ENCODE measurements around the gene CAMK4.
"Not testable (repeated sequence)": the region's sequence is repeated elsewhere in the genome, so short reads cannot be mapped to it uniquely, and the experiment has no call there.

CAMK4 gene

GRCh38 chr5:111229871-111230810 lies 6.0 kb downstream of the CAMK4 start:
- FAIRE-seq: no peak

DNA sequence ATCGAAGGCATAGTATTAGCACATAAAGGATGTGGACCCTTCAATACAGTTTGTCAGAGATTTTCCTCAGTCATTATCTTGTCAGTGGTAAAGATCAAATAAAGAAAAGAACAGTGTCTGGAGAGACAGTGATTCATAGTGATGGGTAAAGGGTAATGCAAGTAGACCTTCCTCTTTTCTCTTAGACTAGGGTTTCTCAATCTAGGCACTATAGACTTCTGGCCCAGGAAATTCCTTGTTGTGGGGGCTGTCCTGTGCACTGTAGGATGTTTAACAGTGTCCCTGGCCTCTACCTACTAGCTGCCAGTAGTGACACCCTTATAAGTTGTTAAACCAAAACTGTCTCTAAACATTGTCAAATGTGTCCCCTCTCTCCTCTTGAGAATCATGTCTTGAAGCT lies 6.9 kb downstream of the CAMK4 start:
- FAIRE-seq: no peak

GRCh38 chr5:111232311-111233051 lies 8.3 kb downstream of the CAMK4 start:
- no peak for FAIRE-seq

DNA sequence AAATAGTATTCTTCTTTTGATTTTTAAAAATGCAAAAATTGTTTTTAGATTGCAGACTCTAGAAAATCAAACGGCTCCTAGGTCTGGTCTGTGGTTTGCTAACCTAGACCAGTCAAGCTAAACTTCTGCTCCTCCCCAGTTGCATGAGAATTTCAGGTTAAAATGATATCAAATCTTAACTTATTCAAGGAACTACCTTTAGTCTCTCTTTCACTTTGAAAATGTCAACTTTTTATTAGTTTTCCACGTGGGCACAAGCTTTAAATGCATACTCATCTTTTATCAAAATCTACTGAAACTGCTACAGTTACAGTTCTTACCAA lies 8.8 kb downstream of the CAMK4 start:
- FAIRE-seq: no peak

DNA sequence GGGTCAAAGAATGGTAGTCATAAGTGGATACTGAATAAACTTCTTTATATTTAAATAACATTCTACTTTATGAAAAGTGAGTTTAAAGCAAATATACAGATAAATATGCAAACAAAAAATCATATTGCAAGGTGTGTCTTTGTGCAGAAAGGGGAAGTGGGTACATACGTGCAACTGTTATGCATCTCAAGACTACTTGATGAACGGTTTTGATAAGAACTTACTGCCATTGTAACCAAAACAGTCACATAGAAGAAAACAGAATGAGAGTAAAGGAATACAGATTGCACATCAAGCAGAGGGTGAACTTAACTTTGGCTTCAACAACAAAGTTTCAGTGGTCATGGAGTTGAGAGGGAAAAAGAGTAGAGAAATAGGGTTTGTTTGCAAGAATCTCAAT lies 9.9 kb downstream of the CAMK4 start:
- no peak for FAIRE-seq

GRCh38 chr5:111235635-111236034 lies 11.5 kb downstream of the CAMK4 start:
- FAIRE-seq: no peak

DNA sequence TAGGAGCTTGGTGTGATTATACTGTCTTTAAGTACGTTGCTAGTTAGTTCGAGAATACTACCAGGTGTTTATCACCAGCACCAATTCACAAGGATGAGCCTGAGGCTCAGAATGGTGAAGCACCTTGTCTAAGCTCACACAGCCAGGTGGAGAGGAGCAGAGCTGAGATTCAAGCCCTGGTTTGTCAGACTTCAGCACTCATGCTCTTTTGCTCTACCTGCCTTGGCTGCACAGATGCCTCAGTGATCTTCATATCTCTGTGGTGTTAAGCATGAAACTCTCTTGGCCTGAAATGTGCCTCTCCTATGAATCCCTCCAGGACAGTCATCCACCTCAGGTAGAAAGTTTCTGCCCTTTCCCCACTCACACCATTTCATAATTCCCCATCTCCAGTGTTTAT lies 12.2 kb downstream of the CAMK4 start:
- FAIRE-seq: no peak

DNA sequence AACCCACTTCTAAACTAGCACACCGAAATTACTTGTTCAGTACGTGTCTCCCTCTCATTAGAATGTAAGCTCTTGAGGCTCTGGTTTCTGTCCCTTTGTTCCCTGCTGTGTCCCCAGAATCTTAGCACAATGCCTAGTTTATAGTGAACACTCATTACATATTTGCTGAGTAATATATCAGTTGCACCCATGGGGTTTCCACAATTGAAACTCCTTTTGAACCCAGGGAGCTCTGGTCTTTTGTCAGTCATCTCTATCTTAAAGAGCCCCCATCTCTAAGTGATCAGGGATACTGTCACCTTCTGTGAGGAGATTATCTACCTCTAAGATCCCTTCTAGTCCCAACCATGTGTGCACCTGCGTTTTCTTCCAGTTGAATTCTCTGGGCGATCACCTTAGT lies 12.8 kb downstream of the CAMK4 start:
- no peak for FAIRE-seq

DNA sequence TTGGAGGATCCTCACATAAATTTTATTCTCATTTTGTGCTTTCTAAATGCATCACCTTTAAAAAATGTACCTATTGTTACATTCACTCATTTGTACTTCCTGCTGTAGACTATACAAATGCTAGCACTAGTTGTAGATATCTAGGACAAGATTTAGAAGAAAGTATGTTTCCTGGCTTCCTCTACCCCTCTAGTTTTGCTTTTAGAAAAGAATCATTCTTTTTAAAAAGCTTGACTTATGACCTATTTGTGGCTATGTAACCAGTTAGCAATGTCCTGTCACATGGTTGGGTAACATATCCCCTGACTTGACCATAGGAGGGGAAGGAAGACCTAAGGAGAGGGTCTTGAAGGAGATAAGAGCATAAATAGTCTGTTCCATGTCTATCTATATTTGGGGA lies 13.3 kb downstream of the CAMK4 start:
- FAIRE-seq: no peak

- FAIRE-seq: no peak
Observed at GRCh38 chr5:111238431-111239225, 14.4 kb downstream of the CAMK4 start.

DNA sequence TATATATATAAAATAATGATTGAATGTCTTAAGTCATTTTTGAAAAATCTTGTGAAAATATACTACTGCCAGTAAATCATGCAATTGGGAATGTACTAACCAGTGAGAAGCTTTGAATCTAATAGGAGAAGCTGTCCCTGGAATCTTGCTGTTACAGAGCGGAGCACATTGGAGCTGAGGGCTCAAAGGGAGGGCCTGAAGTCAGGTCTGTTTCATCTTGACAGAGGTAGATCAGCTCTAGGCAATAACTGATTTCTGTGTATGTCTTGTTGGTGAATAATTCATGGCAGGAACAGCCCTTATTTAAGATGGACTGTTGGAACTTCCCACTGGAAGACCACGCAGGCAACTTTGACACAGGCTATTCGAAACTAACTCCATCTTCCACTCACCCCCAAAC lies 17.5 kb downstream of the CAMK4 start:
- no peak for FAIRE-seq

DNA sequence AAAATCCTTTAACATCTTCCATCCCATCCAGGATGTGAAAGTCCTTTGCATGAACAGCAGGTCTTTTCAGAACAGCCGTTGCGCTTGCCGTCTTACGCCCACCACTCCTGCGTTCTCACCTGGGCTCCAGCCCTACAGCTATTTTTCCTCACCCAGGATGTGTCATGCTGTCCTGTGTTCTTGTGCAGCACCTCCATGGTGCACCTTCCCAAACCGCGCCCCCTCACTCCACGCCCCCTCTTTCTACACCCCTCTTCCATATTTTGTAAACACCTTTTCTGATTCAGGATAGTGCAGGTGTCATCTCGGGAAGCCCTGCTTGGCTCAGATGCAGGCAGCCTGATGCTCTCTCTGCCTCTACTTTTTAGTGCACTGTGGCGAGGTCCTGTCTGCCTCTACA lies 18.4 kb downstream of the CAMK4 start:
- no peak for FAIRE-seq

DNA sequence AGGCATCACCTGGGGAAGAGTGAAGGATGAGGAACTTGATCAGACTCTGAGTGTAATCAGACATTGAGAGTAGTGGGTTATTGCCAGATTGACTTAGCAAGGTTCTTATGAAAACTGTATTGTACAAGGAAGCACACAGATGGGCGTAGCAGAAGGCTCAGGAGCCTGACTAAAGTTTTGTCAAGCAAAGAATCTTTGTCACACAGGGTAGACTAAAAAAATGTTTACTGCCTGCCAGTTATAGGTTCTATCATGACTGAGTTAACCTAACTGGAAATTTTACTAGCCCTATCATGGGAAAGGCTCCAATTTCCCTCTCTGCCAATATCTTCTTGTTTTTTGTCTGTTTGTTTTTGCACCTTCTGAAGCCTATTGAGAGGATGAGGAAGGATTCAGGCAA lies 19.1 kb downstream of the CAMK4 start:
- no peak for FAIRE-seq

DNA sequence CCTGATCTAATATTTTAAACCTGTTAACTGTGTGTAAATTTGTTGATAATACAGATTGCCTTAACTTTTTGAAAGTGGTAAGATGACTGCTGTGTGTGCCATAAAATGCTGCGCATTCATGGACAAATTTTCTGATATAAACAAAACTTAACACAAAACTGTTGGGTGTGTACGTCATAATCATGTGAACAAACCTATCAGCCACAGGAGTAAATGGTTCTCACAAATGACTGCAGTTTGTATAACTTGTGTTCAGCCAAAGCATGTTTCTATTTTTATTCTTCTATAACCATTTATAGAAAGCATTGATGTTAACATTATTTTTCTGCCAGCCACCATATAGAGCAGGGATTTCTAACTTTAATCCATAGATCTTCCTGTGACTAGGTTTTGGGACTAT lies 21.5 kb downstream of the CAMK4 start:
- FAIRE-seq: no peak

- FAIRE-seq: no peak
Observed at GRCh38 chr5:111246459-111246858, 22.3 kb downstream of the CAMK4 start.

DNA sequence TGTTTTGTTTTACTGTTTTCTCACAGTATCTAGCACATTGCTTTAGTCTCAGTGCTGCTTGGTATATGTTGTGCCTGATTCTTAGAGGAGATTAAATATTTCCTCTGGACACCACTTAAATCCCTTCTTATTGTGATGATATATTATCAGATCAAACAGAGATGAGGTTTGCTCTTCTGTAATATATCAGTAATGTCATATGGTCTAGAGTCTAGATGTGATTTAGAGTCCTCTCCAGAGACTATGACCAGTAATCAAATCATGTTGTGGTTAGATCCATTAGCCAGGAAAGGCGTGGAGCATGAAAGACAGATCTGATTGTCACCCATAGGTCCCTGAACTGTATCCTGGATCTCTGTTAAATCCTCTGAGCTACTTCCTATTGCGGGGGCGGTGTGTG lies 24.4 kb downstream of the CAMK4 start:
- no peak for FAIRE-seq

- no peak for FAIRE-seq
Observed at GRCh38 chr5:111251921-111252320, 27.7 kb downstream of the CAMK4 start.

DNA sequence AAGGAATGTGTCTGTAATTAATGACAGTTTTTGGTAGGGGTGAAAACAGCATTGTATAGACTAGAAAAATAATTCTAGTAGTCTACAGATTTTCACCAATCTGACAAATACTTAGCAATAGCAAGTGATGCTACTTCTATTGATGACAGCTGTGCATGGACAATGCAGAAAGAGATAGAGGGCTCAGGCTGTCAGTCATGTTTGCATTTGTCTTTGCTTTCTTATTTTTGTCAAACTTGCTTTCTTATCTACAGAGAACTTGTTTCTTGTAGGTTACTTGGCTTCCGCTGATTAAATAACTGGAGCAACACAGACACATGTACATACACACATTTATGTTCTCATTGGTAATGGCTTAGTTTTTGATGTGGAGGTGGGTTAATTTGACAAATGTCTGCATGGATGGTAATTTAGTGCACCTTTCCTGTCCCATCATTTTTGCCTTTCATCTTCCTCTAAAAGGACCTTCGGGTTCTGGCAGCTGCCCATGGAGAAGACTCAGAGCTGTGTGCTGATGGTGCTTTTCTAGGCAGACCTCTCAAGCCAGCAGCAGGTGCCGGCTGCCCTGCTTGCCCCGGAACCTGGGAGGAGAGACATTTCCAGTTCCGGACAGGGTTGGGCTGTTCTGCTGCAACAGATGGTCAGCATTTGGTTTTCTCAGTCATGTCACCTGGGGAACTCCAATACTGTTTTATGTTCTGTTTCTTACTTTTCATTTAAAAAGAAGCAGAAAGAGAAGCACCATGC lies 28.8 kb downstream of the CAMK4 start:
- no peak for FAIRE-seq

DNA sequence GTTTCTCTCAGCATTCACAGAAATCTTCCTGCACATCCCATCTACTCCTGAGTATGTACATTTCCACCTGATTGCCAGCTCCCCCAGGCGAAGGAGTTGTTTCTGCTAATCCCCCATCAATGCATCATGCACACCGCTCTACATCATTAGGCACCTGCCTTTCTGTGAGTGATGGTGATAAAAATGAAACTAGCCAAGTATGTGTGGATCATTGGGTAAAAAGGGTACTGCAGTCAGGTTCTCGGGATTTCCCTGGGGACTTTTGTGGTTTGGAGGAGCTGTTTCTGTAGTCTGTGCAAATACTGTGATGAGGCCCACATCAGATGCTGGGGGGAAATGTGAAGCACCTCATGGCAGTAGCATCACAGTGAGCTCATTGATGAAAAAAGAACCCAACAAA lies 30.4 kb downstream of the CAMK4 start:
- FAIRE-seq: no peak

DNA sequence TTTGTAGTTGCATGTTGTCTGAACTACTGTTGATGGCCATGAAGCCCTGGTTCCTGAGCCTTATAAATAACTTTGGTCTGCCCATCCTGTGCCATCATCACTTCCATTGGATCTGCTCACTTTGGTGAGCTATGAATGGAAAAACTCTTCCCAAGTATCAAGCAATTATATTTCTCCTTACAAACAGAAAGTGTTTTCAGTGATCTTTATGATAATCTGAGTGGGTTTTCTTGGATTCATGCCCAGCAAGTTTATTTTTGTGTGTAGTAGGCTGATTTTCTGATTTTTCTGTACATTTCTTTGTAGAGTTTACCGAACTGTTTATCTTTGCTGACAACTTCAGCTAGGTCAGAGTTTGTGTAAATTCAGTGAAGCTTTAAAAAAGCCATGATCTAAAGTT lies 31.0 kb downstream of the CAMK4 start:
- FAIRE-seq: no peak

DNA sequence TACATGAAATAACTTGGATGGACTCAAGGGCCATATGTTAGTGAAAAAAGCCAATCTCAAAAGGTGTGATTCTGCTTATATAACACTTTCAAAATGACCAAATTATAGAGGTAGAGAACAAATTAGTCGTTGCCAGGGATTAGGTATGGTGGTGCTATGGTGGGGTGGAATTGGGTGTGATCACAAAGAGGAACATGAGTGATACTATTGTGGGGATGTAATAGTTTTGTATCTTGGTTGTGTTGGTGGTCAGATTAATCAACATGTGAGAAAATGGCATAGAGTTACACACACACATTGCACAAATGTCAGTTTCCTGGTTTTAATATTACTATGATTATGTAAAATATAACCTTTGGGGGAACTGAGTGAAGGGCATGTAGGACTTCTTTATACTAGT lies 31.9 kb downstream of the CAMK4 start:
- FAIRE-seq: no peak

GRCh38 chr5:111257610-111258009 lies 33.4 kb downstream of the CAMK4 start:
- not testable (repeated sequence) for FAIRE-seq

DNA sequence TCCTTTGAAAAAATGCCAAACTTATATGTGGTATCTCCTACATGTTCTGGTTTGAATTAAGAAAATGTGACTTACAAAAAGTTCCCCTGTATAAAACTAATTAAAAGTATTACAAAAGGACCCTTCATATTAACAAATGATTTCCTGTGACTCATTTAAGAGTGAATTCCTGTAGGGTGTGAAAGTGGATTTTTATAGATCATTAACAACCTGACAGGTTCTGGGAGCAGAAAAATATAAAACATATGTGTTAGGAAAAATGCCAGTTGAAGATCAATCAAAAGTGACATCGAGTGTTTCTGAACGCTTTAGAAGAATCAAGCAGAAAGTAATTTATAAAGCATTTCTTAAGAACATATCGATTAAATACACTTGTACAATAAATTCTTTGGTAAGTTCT lies 35.5 kb downstream of the CAMK4 start:
- no peak for FAIRE-seq

All from G401.6 (cell line).